Esophagus (tissue), 2 donors: Measurements from ENCODE around the gene MEGF8. TPM values are rescaled to one million over a fixed set of nuclear protein-coding genes. Genes with fewer than 3 reads are reported as not detected.

Experiments
- H3K27ac ChIP-seq, 2 donors: one replicate each; pipeline ENCODE4 v1.5.1; 2013; ENCODE audit warnings: low read depth in 2 of 2, mild to moderate bottlenecking in 2 of 2, inconsistent platforms in 1 of 2, low read length in 1 of 2, moderate library complexity in 1 of 2
- H3K27me3 ChIP-seq, 2 donors: one replicate each; pipeline ENCODE4 v1.6.1; 2013; ENCODE audit warnings: low read length in 2 of 2, control low read depth in 1 of 2, mild to moderate bottlenecking in 1 of 2; ENCODE audit not compliant: insufficient read depth in 2 of 2, control insufficient read depth in 1 of 2
- H3K36me3 ChIP-seq, 2 donors: one replicate each; pipeline ENCODE4 v1.6.1; 2013; ENCODE audit warnings: low read length in 1 of 2; ENCODE audit not compliant: control insufficient read depth in 2 of 2, insufficient read depth in 2 of 2
- H3K4me1 ChIP-seq, 2 donors: one replicate each; pipeline ENCODE4 v1.6.1; 2013; ENCODE audit warnings: low read length in 1 of 2; ENCODE audit not compliant: control insufficient read depth in 2 of 2, insufficient read depth in 2 of 2
- H3K4me3 ChIP-seq, 2 donors: one replicate each; pipeline ENCODE4 v1.5.1; 2013; ENCODE audit warnings: low read length in 2 of 2, mild to moderate bottlenecking in 2 of 2, low read depth in 1 of 2, moderate library complexity in 1 of 2
- H3K9me3 ChIP-seq, 2 donors: one replicate each; pipeline ENCODE4 v1.6.1; 2013; ENCODE audit warnings: mild to moderate bottlenecking in 2 of 2, low read depth in 1 of 2, low read length in 1 of 2, moderate library complexity in 1 of 2; ENCODE audit not compliant: control insufficient read depth in 2 of 2, insufficient read depth in 1 of 2
- WGBS, 2 donors: extraction: QIAGEN DNeasy Blood & Tissue Kit; methylation state at CpG; one replicate each; pipeline ENCODE4 v1.1.7; 2013; 5-methylcytosine and 5-hydroxymethylcytosine counted together
- polyA plus RNA-seq, 2 donors: library from polyadenylated mRNA; stranded (reverse); fragments of 200-250 nt; gene quantifications; one replicate each; pipeline ENCODE4 v1.2.3, GENCODE V29; 2013
- donor health status: healthy with polysubstance abuse.
- donor health status: Bipolar disorder and iron deficiency.

Gene MEGF8
- polyA plus RNA-seq, 2 donors = 4.4 to 8.6 TPM

DNA sequence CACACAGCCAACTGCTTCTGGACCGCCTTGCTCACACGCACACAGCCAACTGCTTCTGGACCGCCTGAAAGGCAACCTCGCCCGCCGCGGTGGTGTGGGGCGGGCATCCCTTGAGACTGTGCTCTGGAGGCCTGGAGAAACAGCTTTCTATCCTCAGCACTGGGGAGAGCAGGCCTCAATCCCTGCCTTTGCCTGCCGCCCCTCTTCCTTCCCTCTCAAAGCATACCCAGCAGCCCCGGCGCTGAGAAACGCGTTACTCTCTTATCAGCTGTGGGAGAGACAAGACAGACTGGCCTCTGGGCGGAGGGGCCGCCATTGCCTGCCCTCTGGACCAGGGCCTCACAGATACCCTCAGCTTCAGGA lies 98.9 kb downstream of the MEGF8 start:
- H3K36me3 ChIP-seq = no peaks in the 10 kb centered on the region
- no peaks in the 10 kb centered on the region for H3K9me3 ChIP-seq
- 79 to 85% methylated on average over 14 to 15 of the region's 15 CpGs for WGBS, 2 donors
- H3K4me1 ChIP-seq = peaks cover 6 to 28% of the 10 kb centered on the region in 2 donors
- no peaks in the 10 kb centered on the region for H3K27me3 ChIP-seq
- no peak overlapping the region for H3K4me3 ChIP-seq
- no peak overlapping the region for H3K27ac ChIP-seq

DNA sequence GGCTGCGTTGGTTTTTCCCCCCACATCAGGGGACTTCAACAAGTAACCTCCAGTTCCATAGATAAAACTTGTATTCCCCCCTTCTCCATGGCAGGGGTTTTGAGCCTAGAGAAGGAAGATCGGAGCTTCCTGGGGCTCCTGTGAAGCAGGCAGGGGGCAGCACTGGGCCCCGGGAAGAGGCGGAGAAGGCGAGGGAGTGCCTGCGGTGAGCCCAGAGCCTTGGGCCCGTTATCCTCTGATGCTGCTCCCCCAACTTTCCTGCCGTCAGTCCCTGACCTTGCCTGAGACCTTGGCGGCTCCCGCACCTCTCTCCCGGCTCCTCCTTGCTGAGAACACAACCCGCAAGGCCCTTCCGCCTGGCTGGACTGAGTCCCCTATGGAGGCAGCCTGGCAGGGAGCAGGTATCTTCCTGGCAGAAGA lies 99.3 kb downstream of the MEGF8 start:
- no peaks in the 10 kb centered on the region for H3K27me3 ChIP-seq
- H3K36me3 ChIP-seq = no peaks in the 10 kb centered on the region
- H3K4me1 ChIP-seq = peaks cover 4 to 28% of the 10 kb centered on the region in 2 donors
- no peak overlapping the region for H3K4me3 ChIP-seq
- H3K9me3 ChIP-seq = no peaks in the 10 kb centered on the region
- H3K27ac ChIP-seq = no peak overlapping the region
- 75 to 80% methylated on average over 13 of the region's 13 CpGs for WGBS, 2 donors

DNA sequence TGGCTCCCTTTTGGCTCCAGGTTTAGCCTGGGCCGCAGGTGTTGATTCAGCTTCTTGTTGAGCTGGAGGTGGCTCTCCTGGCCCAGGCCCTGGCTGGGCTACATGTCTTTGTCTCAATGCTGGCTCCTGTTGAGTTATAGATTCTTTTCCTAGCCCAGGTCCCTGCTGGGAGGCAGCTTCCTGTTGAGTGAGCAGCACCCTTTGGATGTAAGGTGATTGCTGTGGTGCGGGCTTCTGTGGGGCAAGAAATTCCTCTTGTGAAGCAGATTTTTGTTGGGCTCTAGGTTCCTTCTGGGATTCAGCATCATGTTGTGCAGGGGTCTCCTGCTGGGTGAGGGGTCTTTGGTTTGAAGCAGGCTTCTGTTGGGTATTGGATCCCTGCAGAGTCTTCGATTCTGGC lies 101.2 kb downstream of the MEGF8 start:
- no peak overlapping the region for H3K4me3 ChIP-seq
- no peaks in the 10 kb centered on the region for H3K27me3 ChIP-seq
- H3K27ac ChIP-seq = no peak overlapping the region
- 96 to 98% methylated on average over 3 of the region's 3 CpGs for WGBS, 2 donors
- H3K36me3 ChIP-seq = no peaks in the 10 kb centered on the region
- H3K9me3 ChIP-seq = no peaks in the 10 kb centered on the region
- H3K4me1 ChIP-seq = peaks cover 4 to 16% of the 10 kb centered on the region in 2 donors

DNA sequence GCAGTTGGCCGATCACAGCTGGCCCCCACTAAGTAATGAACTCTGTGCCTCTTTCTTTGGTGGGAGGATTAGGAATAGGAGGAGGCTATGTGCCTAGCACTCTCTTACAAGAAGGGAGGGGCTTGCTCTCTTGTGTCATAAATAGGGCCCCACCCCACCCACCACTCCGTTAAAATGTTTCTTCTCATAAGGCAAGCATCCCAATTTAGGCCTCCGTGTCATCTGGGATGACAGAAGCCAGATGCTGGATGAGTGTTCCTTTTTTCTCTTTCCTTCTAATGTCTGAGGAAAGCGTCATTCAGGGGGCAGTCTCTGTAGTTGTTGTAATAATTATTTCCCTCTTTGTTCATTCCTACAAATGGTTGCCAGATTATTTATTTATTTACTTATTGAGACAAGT lies 101.9 kb downstream of the MEGF8 start, which contains the start of gene LIPE:
Gene LIPE (minus strand): TSS at position 76 of the 400 bp plus-strand sequence. CDS start 239 bp downstream, outside the sequence.
- WGBS, 2 donors = 69 to 82% methylated on average over 4 of the region's 4 CpGs
- Histone ChIP-seq H3K27ac (no peak within 1 kb of the TSS), H3K4me1 (peaks cover 4 to 11% of the 10 kb centered on the region in 2 donors), H3K27me3 (no peaks in the 10 kb centered on the region), H3K36me3 (no peaks in the 10 kb centered on the region), H3K9me3 (no peaks in the 10 kb centered on the region), H3K4me3 (no peak within 1 kb of the TSS)

Other genes with a start within 250 kb of the MEGF8 start
- gene ZNF574, start 249.5 kb upstream of the MEGF8 start, polyA plus RNA-seq = 1 to 10 TPM; 6.5 to 8.9 TPM
- under 1 TPM; 0.39 to 0.79 TPM for gene POU2F2, start 193.2 kb upstream of the MEGF8 start, polyA plus RNA-seq
- gene DEDD2, start 108.0 kb upstream of the MEGF8 start, polyA plus RNA-seq = 10 to 100 TPM; 20.7 to 21.9 TPM
- 1 to 10 TPM; 2.3 to 3.6 TPM for gene ZNF526, start 105.3 kb upstream of the MEGF8 start, polyA plus RNA-seq
- 10 to 100 TPM; 32.9 TPM for gene GSK3A, start 83.0 kb upstream of the MEGF8 start, polyA plus RNA-seq
- 10 to 100 TPM; 19.5 to 29.6 TPM for gene ERF, start 70.5 kb upstream of the MEGF8 start, polyA plus RNA-seq
- gene CIC, start 56.4 kb upstream of the MEGF8 start, polyA plus RNA-seq = 10 to 100 TPM; 20.6 to 35.2 TPM
- 1 to 10 TPM in 1 of 2 donors, under 1 TPM in 1; 0.81 to 1.1 TPM for gene PRR19, start 23.5 kb upstream of the MEGF8 start, polyA plus RNA-seq
- 10 to 100 TPM; 35.7 to 38.1 TPM for gene PAFAH1B3, start 23.0 kb upstream of the MEGF8 start, polyA plus RNA-seq
- under 1 TPM; 0.04 to 0.08 TPM for gene TMEM145, start 12.3 kb upstream of the MEGF8 start, polyA plus RNA-seq
- gene CNFN, start 64.7 kb downstream of the MEGF8 start, polyA plus RNA-seq = 1,000 to 10,000 TPM; 5,144 to 7,132 TPM
- 10 to 100 TPM in 1 of 2 donors, 1 to 10 TPM in 1; 9.2 to 11.4 TPM for gene LIPE, start 101.8 kb downstream of the MEGF8 start, polyA plus RNA-seq
- 100 to 1,000 TPM; 107 to 171 TPM for gene CXCL17, start 117.3 kb downstream of the MEGF8 start, polyA plus RNA-seq
- 10 to 100 TPM; 38.8 to 68.9 TPM for gene CEACAM1, start 202.8 kb downstream of the MEGF8 start, polyA plus RNA-seq